LNCaP clone FGC (cell line): ENCODE results near the gene MCHR2.

Experiments
- DNase-seq: peaks from one replicate; pipeline ENCODE4 v3.0.0-alpha.2; 2011; ENCODE audit warnings: low read depth
- H3K4me3 ChIP-seq: 2 replicates; pipeline ENCODE4 v1.5.1; 2011; ENCODE audit warnings: mild to moderate bottlenecking, low read depth, low read length, control low read depth
- TF ChIP-seq, protein P1 (sequence below): IDR thresholded peaks from 2 replicates; pipeline ENCODE4 v1.5.1; 2012; ENCODE audit warnings: mild to moderate bottlenecking; ENCODE audit not compliant: control insufficient read depth, insufficient read depth; ENCODE audit errors: extremely low read depth

Gene MCHR2

GRCh38 chr6:99997141-99997540, 3.1 kb upstream of the MCHR2 start:
- DNase-seq: no peak
- no peak overlapping the region for H3K4me3 ChIP-seq
- TF ChIP-seq, protein P1, sequence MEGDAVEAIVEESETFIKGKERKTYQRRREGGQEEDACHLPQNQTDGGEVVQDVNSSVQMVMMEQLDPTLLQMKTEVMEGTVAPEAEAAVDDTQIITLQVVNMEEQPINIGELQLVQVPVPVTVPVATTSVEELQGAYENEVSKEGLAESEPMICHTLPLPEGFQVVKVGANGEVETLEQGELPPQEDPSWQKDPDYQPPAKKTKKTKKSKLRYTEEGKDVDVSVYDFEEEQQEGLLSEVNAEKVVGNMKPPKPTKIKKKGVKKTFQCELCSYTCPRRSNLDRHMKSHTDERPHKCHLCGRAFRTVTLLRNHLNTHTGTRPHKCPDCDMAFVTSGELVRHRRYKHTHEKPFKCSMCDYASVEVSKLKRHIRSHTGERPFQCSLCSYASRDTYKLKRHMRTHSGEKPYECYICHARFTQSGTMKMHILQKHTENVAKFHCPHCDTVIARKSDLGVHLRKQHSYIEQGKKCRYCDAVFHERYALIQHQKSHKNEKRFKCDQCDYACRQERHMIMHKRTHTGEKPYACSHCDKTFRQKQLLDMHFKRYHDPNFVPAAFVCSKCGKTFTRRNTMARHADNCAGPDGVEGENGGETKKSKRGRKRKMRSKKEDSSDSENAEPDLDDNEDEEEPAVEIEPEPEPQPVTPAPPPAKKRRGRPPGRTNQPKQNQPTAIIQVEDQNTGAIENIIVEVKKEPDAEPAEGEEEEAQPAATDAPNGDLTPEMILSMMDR: no peak

- no peak overlapping the region for H3K4me3 ChIP-seq
- no peak for DNase-seq
- TF ChIP-seq, protein P1: no peak
Observed at GRCh38 chr6:99995916-99996315, 1.9 kb upstream of the MCHR2 start.

GRCh38 chr6:99993146-99993532, 884 bp downstream of the MCHR2 start:
- DNase-seq: no peak
- TF ChIP-seq, protein P1: no peak
- H3K4me3 ChIP-seq: no peak overlapping the region

GRCh38 chr6:99991955-99992354, 2.1 kb downstream of the MCHR2 start:
- H3K4me3 ChIP-seq: no peak overlapping the region
- TF ChIP-seq, protein P1: no peak
- no peak for DNase-seq

DNA sequence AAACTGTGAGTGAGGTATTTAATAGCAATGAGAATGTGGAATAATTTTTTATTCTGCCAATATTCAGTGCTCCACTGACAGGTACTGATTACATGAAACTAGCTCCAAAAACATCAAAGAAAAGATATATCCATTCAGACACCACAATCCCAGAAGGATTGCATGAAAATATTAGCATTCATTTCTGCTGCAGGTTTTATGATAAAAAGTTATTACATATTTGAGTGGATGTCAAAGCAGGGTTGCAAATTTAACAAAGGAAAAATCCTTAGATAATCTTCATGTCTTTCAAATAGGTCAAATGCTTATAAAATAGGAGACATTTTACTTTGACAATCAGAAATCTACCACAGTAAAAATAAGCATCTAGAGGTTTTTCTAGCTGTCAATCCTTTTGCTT, 13.3 kb downstream of the MCHR2 start:
- no peak for DNase-seq
- TF ChIP-seq, protein P1: no peak

DNA sequence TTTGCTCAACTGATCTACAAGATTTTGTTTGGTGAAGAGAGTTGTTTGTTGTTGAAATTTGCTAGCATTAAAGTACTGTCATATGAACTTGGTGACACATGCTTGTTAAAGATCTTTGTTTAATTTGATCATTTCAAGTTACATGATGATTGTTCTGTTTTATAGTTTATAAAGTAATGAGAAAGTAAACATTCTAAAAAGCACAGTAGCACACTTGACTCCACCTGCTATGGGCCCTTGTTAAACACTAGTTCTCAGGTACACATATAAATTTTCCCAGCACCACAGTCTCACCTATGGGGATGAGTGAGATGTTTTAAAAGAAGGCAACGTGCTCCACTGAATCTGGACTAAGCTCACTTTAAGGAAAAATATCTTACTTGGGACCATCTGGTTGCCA, 14.1 kb downstream of the MCHR2 start:
- TF ChIP-seq, protein P1: no peak
- DNase-seq: peak; percentile 72
- no peak overlapping the region for H3K4me3 ChIP-seq

More for the DNA sequence above, 13.3 kb downstream of the MCHR2 start:
- H3K4me3 ChIP-seq: no peak overlapping the region

DNA sequence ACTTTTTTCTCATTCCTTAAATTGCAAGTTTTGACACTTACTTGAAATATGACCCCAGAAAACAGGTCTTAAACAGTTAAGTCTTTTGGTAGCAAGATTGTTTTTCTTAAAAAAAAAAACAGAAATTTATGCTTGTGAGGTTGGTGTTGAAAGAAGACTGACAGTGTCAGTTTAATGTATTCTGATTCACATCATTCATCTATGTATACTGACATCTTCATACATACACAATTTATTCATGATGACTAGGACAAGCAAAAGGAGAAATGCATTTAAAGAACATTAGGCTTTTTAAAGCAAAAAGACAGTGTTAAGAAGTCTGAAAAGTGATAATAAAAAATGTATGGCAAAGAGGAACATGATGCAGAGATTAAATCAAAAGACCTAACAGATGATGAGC, 27.0 kb downstream of the MCHR2 start:
- no peak overlapping the region for H3K4me3 ChIP-seq
- TF ChIP-seq, protein P1: no peak
- no peak for DNase-seq
